GM12878 (cell line): Measurements from ENCODE around the gene ZNF311. TPM values are rescaled to one million over a fixed set of nuclear protein-coding genes. Genes with fewer than 3 reads are reported as not detected.

Experiments
- CHD4 ChIP-seq: fragments of 200-600 bp; sonication (generic); IDR thresholded peaks from 2 replicates; pipeline ENCODE4 v1.6.1; 2016; ENCODE audit warnings: mild to moderate bottlenecking
- EED ChIP-seq: sonication (generic); IDR thresholded peaks from 2 replicates; pipeline ENCODE4 v1.6.1; 2016; ENCODE audit warnings: antibody characterized with exemption, low read depth
- EP300 ChIP-seq, 2 experiments: fragments of 150-350 bp in 1 of 2; IDR thresholded peaks; 2 replicates each; pipeline ENCODE4 v1.6.1; 2011 to 2012; ENCODE audit warnings: low read depth in 2 of 2, low read length in 2 of 2, borderline replicate concordance in 1 of 2, improper control_type of control experiment in 1 of 2, inconsistent platforms in 1 of 2; ENCODE audit not compliant: control insufficient read depth in 1 of 2
- FOXK2 ChIP-seq: fragments of 450-650 bp; IDR thresholded peaks from 2 replicates; pipeline ENCODE4 v1.6.1; 2017; ENCODE audit warnings: mild to moderate bottlenecking, moderate library complexity
- MEF2B ChIP-seq: fragments of 450-650 bp; IDR thresholded peaks from 2 replicates; pipeline ENCODE4 v1.6.1; 2018; ENCODE audit warnings: mild to moderate bottlenecking, moderate library complexity; ENCODE audit not compliant: partially characterized antibody, poor library complexity, severe bottlenecking
- PAX5 ChIP-seq: IDR thresholded peaks from 2 replicates; pipeline ENCODE4 v1.6.1; 2011; ENCODE audit warnings: low read depth, low read length, borderline replicate concordance
- POLR2AphosphoS2 ChIP-seq: IDR thresholded peaks from 2 replicates; pipeline ENCODE4 v1.6.1; 2011; ENCODE audit warnings: low read depth, mild to moderate bottlenecking, low read length, improper control_type of control experiment, moderate library complexity
- SMAD1 ChIP-seq: fragments of 450-650 bp; IDR thresholded peaks from 2 replicates; pipeline ENCODE4 v1.6.1; 2018; ENCODE audit warnings: mild to moderate bottlenecking, low read depth; ENCODE audit not compliant: partially characterized antibody
- SREBF2 ChIP-seq: IDR thresholded peaks from 2 replicates; pipeline ENCODE4 v1.6.1; 2012; ENCODE audit warnings: mild to moderate bottlenecking, low read length
- SUPT20H ChIP-seq: IDR thresholded peaks from 2 replicates; pipeline ENCODE4 v1.6.1; 2011; ENCODE audit warnings: low read depth, mild to moderate bottlenecking, low read length, moderate library complexity, borderline replicate concordance; ENCODE audit not compliant: control insufficient read depth
- ZNF217 ChIP-seq: fragments of 450-650 bp; IDR thresholded peaks from 2 replicates; pipeline ENCODE4 v1.6.1; 2017; ENCODE audit warnings: antibody characterized with exemption, mild to moderate bottlenecking
- ZNF24 ChIP-seq: fragments of 450-650 bp; IDR thresholded peaks from 2 replicates; pipeline ENCODE4 v1.6.1; 2017; ENCODE audit warnings: antibody characterized with exemption, mild to moderate bottlenecking
- ZZZ3 ChIP-seq: IDR thresholded peaks from 2 replicates; pipeline ENCODE4 v1.6.1; 2011; ENCODE audit warnings: low read depth; ENCODE audit not compliant: control insufficient read depth, insufficient read length
- polyA plus RNA-seq, 11 experiments: library from polyadenylated mRNA; depleted of rRNA in 4 of 11; unstranded in 6 of 11; stranded (reverse) in 5 of 11; fragments of >200 nt; fragmentation: Nextera tagmentation in 4 of 11; fragmentation: Illumina TruSeq in 1 of 11; extraction: Ambion mirVana in 4 of 11; extraction: Trizol in 1 of 11; gene quantifications; 1 replicate in 1 of 11; 2 replicates in 10 of 11; pipeline versions ENCODE4 v1.2.1 to v1.2.3, GENCODE V29; 2011 to 2016; ENCODE audit warnings: inconsistent platforms in 2 of 11, missing spikeins in 2 of 11, low read depth in 1 of 11
- total RNA-seq, 4 experiments: library from RNA; depleted of rRNA in 3 of 4; stranded (reverse); fragments of >200 nt in 3 of 4; fragmentation: Illumina TruSeq in 1 of 4; extraction: Trizol in 1 of 4; gene quantifications; 2 replicates each; pipeline versions ENCODE4 v1.2.1 to v1.2.3, GENCODE V29; 2013 to 2021
- TF ChIP-seq, protein P1 (sequence below): fragments of 450-650 bp; IDR thresholded peaks from 2 replicates; pipeline ENCODE4 v1.6.1; 2018; ENCODE audit warnings: mild to moderate bottlenecking, low read depth, moderate library complexity; ENCODE audit not compliant: partially characterized antibody
- TF ChIP-seq, protein P2 (sequence below): IDR thresholded peaks from 2 replicates; pipeline ENCODE4 v1.6.1; 2012; ENCODE audit warnings: low read depth, low read length, improper control_type of control experiment
- TF ChIP-seq, protein P3 (sequence below): IDR thresholded peaks from 2 replicates; pipeline ENCODE4 v1.6.1; 2011; ENCODE audit warnings: borderline replicate concordance, low read depth, mild to moderate bottlenecking, moderate library complexity, mixed read lengths, low read length; ENCODE audit not compliant: insufficient read depth; ENCODE audit errors: extremely low read length
- TF ChIP-seq, protein P4 (sequence below): fragments of 450-650 bp; IDR thresholded peaks from 2 replicates; pipeline ENCODE4 v1.6.1; 2017; ENCODE audit warnings: mild to moderate bottlenecking
- TF ChIP-seq, protein P5 (sequence below): fragments of 450-650 bp; formaldehyde crosslinking; IDR thresholded peaks from 2 replicates; pipeline ENCODE4 v1.4.0; 2022; ENCODE audit warnings: mild to moderate bottlenecking, moderate library complexity

ZNF311 gene
- total and polyA plus RNA-seq, 10 of the 15 experiments (the other 5 are each of a cell fraction or from before 2014, with no cell fraction given): 0.07 TPM; not detected in 9

DNA sequence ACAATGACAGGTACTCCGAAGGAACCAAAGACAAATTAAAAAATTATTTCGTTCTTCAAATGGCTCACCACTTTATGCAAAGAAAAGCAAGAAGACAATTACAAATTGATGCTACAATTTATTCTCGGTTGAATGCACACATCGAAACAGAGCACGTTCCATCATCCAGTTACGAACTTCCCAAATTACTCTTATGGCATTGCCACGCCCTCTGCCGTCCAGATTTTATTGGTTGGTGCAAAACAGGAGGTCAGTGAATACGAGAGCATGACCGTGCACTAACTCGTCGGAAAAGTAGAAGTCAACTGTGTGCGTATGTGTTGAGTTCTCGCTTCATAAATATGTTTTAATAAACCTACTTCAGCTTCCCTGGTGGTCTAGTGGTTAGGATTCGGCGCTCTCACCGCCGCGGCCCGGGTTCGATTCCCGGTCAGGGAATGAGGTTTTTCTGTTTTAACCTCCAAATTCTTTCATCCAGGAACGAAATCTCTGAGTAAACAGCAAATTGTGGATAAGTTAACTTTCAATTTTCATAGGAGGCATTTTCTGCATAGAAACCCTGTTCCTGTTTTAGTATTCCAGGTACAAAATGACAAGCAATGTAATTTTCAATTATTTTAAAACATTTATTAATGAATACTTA lies 23.2 kb downstream of the ZNF311 start (continued):
- TF ChIP-seq, protein P1, sequence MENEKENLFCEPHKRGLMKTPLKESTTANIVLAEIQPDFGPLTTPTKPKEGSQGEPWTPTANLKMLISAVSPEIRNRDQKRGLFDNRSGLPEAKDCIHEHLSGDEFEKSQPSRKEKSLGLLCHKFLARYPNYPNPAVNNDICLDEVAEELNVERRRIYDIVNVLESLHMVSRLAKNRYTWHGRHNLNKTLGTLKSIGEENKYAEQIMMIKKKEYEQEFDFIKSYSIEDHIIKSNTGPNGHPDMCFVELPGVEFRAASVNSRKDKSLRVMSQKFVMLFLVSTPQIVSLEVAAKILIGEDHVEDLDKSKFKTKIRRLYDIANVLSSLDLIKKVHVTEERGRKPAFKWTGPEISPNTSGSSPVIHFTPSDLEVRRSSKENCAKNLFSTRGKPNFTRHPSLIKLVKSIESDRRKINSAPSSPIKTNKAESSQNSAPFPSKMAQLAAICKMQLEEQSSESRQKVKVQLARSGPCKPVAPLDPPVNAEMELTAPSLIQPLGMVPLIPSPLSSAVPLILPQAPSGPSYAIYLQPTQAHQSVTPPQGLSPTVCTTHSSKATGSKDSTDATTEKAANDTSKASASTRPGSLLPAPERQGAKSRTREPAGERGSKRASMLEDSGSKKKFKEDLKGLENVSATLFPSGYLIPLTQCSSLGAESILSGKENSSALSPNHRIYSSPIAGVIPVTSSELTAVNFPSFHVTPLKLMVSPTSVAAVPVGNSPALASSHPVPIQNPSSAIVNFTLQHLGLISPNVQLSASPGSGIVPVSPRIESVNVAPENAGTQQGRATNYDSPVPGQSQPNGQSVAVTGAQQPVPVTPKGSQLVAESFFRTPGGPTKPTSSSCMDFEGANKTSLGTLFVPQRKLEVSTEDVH: no peak
- no peak; the same call in 1 of the 2 replicates for TF ChIP-seq EED
- TF ChIP-seq SUPT20H: no peak
- TF ChIP-seq, protein P2, sequence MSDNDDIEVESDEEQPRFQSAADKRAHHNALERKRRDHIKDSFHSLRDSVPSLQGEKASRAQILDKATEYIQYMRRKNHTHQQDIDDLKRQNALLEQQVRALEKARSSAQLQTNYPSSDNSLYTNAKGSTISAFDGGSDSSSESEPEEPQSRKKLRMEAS: no peak
- TF ChIP-seq FOXK2: peak; percentile 16; the same call in 1 of the 2 replicates
- peak; percentile 91 for TF ChIP-seq SREBF2
- no peak for TF ChIP-seq CHD4
- TF ChIP-seq ZZZ3: no peak
- TF ChIP-seq ZNF217: no peak
- TF ChIP-seq, protein P3, sequence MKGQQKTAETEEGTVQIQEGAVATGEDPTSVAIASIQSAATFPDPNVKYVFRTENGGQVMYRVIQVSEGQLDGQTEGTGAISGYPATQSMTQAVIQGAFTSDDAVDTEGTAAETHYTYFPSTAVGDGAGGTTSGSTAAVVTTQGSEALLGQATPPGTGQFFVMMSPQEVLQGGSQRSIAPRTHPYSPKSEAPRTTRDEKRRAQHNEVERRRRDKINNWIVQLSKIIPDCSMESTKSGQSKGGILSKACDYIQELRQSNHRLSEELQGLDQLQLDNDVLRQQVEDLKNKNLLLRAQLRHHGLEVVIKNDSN: no peak
- no peak for TF ChIP-seq POLR2AphosphoS2
- peak; percentile 100 for TF ChIP-seq ZNF24
- TF ChIP-seq, protein P4, sequence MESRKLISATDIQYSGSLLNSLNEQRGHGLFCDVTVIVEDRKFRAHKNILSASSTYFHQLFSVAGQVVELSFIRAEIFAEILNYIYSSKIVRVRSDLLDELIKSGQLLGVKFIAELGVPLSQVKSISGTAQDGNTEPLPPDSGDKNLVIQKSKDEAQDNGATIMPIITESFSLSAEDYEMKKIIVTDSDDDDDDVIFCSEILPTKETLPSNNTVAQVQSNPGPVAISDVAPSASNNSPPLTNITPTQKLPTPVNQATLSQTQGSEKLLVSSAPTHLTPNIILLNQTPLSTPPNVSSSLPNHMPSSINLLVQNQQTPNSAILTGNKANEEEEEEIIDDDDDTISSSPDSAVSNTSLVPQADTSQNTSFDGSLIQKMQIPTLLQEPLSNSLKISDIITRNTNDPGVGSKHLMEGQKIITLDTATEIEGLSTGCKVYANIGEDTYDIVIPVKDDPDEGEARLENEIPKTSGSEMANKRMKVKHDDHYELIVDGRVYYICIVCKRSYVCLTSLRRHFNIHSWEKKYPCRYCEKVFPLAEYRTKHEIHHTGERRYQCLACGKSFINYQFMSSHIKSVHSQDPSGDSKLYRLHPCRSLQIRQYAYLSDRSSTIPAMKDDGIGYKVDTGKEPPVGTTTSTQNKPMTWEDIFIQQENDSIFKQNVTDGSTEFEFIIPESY: no peak
- TF ChIP-seq EP300 (IDR thresholded peaks at IDR 0.05; ENCODE audit: borderline replicate concordance in 1 of 2, control insufficient read depth in 1 of 2, low read depth in 2 of 2, low read length in 2 of 2): peak in 1 of 2 experiments; percentile 80; a peak in 1 of 4 replicates
- TF ChIP-seq SMAD1: no peak
- peak; percentile 35; the same call in 1 of the 2 replicates for TF ChIP-seq PAX5
- TF ChIP-seq, protein P5, sequence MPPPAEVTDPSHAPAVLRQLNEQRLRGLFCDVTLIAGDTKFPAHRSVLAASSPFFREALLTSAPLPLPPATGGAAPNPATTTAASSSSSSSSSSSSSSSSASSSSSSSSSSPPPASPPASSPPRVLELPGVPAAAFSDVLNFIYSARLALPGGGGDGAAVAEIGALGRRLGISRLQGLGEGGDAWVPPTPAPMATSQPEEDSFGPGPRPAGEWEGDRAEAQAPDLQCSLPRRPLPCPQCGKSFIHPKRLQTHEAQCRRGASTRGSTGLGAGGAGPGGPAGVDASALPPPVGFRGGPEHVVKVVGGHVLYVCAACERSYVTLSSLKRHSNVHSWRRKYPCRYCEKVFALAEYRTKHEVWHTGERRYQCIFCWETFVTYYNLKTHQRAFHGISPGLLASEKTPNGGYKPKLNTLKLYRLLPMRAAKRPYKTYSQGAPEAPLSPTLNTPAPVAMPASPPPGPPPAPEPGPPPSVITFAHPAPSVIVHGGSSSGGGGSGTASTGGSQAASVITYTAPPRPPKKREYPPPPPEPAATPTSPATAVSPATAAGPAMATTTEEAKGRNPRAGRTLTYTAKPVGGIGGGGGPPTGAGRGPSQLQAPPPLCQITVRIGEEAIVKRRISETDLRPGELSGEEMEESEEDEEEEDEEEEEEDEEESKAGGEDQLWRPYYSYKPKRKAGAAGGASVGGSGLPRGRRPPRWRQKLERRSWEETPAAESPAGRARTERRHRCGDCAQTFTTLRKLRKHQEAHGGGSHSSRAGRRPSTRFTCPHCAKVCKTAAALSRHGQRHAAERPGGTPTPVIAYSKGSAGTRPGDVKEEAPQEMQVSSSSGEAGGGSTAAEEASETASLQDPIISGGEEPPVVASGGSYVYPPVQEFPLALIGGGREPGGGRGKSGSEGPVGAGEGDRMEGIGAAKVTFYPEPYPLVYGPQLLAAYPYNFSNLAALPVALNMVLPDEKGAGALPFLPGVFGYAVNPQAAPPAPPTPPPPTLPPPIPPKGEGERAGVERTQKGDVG: no peak
- peak; percentile 10 for TF ChIP-seq MEF2B
